SKM-1 (cell line): ENCODE results near the gene HGS.

Experiments used
- DNase-seq: peaks from one replicate; lab custom pipeline; 2025; ENCODE audit not compliant: unreplicated experiment; lab: John Stamatoyannopoulos, UW

HGS gene

DNA sequence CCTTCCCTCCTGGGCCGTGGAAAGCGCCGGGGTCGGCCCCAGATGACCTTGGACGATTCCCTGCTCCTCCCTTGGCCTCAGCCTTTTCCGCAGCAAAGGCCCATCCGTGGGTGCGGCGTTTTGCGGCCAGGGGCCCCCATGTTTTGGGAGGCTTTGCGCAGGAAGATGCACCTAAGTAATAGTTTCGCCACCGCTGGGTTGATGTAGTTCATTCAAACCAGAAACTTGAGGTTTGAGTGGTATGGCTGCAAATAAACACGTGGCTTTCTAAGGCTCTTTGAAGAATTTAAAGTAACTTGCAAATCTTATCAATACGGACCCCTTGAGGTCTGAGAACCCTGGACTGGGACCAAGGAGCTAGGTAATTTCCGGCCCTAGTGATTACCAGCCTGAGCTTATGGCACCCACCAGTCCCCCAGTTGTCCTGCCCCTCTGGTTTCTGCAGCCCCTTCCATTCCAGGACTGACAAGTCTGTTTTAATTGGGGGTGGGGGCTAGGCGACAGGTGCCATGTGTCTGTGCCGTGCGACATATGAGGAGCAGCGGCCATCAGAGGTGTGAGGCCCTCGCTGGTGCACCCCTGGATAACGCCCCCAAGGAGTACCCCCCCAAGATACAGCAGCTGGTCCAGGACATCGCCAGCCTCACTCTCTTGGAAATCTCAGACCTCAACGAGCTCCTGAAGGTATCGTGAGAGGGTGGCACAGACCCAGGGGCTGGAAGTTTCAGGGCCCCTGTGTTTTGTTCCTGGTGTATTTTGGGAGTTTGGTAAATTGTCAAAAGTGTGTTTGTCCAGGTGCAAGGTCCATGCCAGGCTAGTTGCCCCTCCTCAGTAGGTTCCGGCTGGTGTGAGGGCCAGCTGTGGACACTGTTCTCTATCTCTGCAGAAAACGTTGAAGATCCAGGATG lies 20.2 kb downstream of the HGS start:
- no peak for DNase-seq

DNA sequence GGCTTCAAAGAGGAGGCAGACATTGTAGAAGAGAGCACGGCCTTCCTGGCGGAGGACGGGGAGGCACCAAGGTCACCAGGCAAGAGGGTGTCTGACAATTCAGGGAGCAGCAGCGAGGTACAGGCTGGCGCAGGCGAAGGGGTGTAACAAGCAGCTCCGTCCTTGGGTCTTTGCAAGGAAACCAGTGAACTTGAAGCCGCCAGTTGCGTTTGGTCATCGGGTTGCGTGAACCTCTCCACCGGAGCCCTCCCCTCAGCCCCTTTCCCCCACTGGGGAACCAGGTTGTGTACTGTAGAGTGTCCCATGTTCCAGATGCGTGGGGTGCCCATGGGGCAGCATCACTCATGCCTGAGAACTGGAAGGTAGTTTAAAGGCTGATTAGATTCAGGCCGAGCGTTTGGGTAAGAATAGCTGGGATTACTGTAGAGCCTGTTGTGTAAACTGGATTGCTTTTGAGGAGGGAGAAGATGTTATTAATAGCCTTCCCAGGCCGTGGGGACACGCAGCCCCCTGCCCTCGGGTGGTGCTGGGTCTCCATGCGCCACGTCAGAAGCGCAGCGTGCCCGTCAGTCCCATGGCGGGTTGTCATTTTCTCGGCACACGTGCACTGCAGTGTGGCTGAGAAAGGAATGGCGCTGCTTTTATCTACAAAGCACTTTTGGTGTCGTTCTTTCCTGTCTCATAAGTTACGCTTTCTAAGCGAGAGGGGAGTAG lies 21.9 kb downstream of the HGS start:
- no peak for DNase-seq

DNA sequence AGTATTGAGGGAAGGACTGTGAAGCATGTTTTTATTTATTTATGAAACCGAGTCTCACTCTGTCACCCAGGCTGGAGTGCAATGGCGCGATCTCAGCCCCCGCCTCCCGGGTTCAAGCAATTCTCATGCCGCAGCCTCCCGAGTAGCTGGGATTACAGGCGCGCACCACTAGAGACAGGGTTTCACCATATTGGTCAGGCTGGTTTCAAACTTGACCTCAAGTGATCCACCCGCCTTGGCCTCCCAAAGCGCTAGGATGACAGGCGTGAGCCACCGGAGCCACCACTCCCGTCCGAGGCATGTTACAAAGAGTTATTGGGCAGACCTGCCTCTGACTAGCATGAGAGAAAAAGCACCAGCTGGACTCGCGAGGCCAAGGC lies 22.4 kb downstream of the HGS start:
- DNase-seq = no peak

GRCh38 chr17:81706757-81707624 lies 23.2 kb downstream of the HGS start:
- DNase-seq = no peak

DNA sequence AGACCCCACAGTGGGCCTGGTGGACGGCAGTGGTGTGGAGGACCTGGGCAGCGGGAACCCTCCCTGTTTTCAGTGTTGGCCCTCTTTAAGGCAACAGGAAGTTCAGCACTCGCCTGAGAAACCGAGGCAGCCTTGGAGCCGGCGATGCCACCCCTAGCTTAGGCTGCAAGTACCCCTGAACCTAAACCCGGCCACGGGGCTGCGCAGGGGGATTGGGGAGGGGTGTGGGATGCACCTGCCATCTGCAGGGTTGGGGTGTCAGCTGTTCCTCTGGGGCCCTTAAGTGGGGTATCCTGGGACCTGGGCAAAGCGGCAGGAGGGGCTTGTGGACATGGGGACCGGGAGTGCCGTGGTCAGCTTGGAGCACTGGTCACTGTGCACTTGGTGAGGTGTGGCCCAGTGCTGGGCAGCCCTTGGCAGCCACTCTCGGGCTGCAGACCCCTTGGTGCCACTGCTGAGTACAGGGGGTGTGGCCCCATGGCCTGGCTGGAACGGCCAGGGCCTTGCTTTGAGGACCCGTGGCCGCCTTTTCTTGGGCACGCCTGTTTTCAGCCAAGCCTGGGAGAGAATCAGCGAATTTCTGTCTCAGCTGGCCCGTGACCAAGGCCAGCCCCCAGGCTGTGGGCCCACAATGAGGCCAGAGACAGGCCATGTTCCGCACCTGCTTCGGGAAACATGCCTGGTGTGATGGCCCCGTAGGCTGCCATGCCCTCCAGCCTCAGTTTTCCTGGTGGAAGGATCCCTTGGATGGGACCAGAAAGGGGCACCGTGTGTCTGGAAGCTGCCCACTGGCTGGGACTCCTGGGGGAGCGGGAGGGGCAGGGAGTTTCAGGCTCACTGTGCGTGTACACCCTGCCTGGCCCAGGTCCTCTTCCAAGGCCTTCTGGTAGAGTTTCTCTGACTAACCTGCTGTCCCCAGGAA lies 24.2 kb downstream of the HGS start:
- DNase-seq = no peak

- no peak for DNase-seq
Observed at GRCh38 chr17:81708739-81709185, 25.0 kb downstream of the HGS start.

GRCh38 chr17:81710514-81711308 lies 26.9 kb downstream of the HGS start:
- DNase-seq = peak; percentile 78

- peak; percentile 78 for DNase-seq
Observed at GRCh38 chr17:81711814-81712467, 28.1 kb downstream of the HGS start, which contains the start of gene SLC25A10. SLC25A10 (plus strand) TSS chr17:81712284; CDS start chr17:81712427, 143 bp downstream.

- DNase-seq = no peak
Observed at GRCh38 chr17:81712468-81713003, 28.7 kb downstream of the HGS start.

GRCh38 chr17:81713004-81713555 lies 29.3 kb downstream of the HGS start:
- DNase-seq = no peak

- DNase-seq = no peak
Observed at GRCh38 chr17:81713556-81714411, 30.0 kb downstream of the HGS start.

DNA sequence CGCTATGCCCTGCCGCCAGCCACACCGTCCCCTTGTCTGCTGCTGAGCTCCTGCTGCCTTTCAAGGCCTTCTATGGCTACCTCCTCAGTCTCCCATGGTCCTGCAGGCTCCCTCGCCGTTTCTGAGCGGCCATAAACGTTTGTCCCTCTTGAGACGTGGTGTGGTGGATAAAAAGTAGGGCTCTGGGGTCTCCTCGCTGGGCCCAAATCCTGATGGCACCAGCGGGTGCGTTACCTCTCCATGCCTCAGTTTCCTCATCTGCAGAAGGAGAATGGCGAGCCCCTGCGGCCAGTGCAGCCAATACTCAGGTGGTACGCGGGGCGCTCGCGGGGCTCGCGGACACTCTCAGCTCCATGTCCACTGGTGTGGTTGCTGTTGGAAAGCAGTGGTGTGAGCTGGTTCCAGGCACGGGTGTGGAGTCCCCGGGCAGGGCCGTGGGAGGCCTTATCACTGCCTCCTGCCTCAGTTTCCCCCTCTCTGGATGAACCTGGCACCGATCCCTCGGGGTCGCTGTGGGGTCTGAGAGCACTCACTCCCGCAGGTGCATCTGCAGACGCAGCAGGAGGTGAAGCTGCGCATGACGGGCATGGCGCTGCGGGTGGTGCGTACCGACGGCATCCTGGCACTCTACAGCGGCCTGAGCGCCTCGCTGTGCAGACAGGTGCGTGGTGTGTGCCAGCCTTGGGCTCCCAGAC lies 30.7 kb downstream of the HGS start:
- DNase-seq = no peak

- DNase-seq = no peak
Observed at GRCh38 chr17:81715107-81715871, 31.5 kb downstream of the HGS start.

DNA sequence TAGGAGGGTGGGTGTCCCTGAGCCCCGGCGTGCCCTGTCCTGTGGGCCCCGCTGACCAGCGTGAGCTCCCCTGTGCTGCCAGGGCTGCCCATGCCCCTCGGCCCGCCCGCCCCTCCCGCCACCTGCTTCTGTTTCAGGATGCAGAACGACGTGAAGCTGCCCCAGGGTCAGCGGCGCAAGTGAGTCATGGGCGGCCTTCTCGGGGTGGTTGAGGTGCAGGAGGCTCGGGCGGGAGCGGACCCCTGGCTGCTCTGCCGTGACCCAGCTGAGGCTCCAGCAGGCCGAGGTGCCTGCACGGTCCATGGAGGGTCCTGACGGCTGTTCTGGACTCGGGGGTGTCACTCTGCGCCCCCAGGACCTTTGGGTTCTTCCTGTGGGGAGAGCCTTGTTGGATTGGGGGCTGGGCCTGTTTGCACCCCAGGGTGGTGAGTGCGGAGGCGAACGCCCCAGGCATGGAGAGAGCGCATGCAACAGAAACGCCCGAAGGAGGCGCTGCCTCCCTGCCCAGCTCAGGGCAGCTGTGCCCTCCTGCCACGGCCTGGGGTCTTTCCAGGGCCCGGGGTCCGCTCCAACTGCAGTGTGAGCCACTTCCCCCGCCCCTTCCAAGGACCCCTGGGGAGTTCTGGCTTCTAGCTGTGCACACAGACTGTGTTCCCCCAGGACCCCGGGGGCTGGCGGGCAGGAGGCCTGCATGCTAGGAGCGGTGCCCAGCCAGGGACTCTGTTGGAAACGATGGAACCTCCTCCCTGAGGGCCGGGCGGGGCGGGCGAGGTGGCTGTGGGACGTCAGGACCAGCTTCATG lies 32.3 kb downstream of the HGS start:
- no peak for DNase-seq

GRCh38 chr17:81716674-81716996 lies 32.8 kb downstream of the HGS start:
- no peak for DNase-seq
